ENCODE data around the gene TAS2R60. TPM values are rescaled to one million over a fixed set of nuclear protein-coding genes. Genes with fewer than 3 reads are reported as not detected.

The TAS2R60 gene
- polyA plus RNA-seq, 1 donor from 2014 or later = not detected

DNA sequence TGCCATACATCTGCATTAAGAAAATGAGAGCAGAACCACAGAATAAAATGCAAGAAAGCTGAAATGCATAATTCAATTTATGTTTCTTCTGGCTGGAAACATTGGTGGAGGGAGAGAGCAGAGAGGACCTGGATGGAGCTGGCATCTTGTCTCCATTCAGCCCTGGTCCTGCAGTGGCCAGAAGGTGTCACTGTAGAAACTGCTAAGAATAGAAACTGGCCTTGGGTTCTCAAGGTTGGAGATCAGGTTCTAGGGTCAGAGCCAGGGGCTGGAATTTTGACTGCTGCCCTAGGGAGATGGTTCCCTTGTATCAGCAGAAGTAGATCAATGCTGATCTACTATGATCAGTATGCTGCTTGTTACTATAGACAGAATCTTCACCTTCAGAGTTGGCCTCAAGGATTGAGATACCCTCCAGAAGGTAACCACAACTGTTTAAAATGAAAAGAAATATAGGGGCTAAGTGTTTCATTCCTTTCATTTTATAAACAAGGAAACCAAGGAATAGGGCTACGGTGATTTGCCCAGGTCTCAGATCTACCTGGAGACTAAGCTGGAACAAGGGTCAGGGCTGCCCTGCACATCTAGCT lies 47.6 kb downstream of the TAS2R60 start:
- Histone ChIP-seq H2AFZ (ENCODE audit: low read depth, low read length) (no peak overlapping the region), H3K27ac (ENCODE audit: low read length) (no peak overlapping the region), H3K9me3 (ENCODE audit: low read length) (no peaks in the 10 kb centered on the region), H3K27me3 (ENCODE audit: insufficient read depth, low read depth, low read length) (no peaks in the 10 kb centered on the region), H3K9ac (ENCODE audit: low read length) (no peak overlapping the region), H3K4me3 (ENCODE audit: low read length) (no peak overlapping the region), H3K9me2 (ENCODE audit: insufficient read depth, low read length) (no peaks in the 10 kb centered on the region), H3F3A (ENCODE audit: insufficient read depth, low read length, poor library complexity, severe bottlenecking) (no peaks in the 10 kb centered on the region), H3K36me3 (ENCODE audit: insufficient read depth, low read length) (no peaks in the 10 kb centered on the region), H3K79me2 (replicated peaks; ENCODE audit: insufficient read depth, low read length) (no peaks in the 10 kb centered on the region), H3K4me2 (ENCODE audit: low read length) (no peak overlapping the region), H4K20me1 (ENCODE audit: insufficient read depth) (no peaks in the 10 kb centered on the region)
- TF ChIP-seq EZH2 (IDR thresholded peaks at IDR 0.05; ENCODE audit: borderline replicate concordance, insufficient read depth, low read length, poor library complexity, severe bottlenecking) (no peak), POLR2AphosphoS5 (IDR thresholded peaks at IDR 0.05) (no peak)

- Histone ChIP-seq H3K4me2 (ENCODE audit: low read length) (no peak overlapping the region), H3K9ac (ENCODE audit: low read length) (no peak overlapping the region), H3K27ac (ENCODE audit: low read length) (no peak overlapping the region), H3F3A (ENCODE audit: insufficient read depth, low read length, poor library complexity, severe bottlenecking) (no peaks in the 10 kb centered on the region), H3K27me3 (ENCODE audit: insufficient read depth, low read depth, low read length) (no peaks in the 10 kb centered on the region), H3K79me2 (replicated peaks; ENCODE audit: insufficient read depth, low read length) (no peaks in the 10 kb centered on the region), H3K36me3 (ENCODE audit: insufficient read depth, low read length) (no peaks in the 10 kb centered on the region), H3K4me3 (ENCODE audit: low read length) (no peak overlapping the region), H3K9me2 (ENCODE audit: insufficient read depth, low read length) (no peaks in the 10 kb centered on the region), H3K9me3 (ENCODE audit: low read length) (no peaks in the 10 kb centered on the region), H2AFZ (ENCODE audit: low read depth, low read length) (no peak overlapping the region), H4K20me1 (ENCODE audit: insufficient read depth) (no peaks in the 10 kb centered on the region)
- no peak for TF ChIP-seq SMC3 (conservative IDR thresholded peaks at IDR 0.05; ENCODE audit: poor library complexity)
- no peak for TF ChIP-seq EP300 (conservative IDR thresholded peaks at IDR 0.05; ENCODE audit: poor library complexity, severe bottlenecking)
- no peak for TF ChIP-seq CTCF (IDR thresholded peaks at IDR 0.05; ENCODE audit: poor library complexity, severe bottlenecking)
- TF ChIP-seq MXI1 (conservative IDR thresholded peaks at IDR 0.05; ENCODE audit: poor library complexity, severe bottlenecking) = no peak
- TF ChIP-seq, protein P1, sequence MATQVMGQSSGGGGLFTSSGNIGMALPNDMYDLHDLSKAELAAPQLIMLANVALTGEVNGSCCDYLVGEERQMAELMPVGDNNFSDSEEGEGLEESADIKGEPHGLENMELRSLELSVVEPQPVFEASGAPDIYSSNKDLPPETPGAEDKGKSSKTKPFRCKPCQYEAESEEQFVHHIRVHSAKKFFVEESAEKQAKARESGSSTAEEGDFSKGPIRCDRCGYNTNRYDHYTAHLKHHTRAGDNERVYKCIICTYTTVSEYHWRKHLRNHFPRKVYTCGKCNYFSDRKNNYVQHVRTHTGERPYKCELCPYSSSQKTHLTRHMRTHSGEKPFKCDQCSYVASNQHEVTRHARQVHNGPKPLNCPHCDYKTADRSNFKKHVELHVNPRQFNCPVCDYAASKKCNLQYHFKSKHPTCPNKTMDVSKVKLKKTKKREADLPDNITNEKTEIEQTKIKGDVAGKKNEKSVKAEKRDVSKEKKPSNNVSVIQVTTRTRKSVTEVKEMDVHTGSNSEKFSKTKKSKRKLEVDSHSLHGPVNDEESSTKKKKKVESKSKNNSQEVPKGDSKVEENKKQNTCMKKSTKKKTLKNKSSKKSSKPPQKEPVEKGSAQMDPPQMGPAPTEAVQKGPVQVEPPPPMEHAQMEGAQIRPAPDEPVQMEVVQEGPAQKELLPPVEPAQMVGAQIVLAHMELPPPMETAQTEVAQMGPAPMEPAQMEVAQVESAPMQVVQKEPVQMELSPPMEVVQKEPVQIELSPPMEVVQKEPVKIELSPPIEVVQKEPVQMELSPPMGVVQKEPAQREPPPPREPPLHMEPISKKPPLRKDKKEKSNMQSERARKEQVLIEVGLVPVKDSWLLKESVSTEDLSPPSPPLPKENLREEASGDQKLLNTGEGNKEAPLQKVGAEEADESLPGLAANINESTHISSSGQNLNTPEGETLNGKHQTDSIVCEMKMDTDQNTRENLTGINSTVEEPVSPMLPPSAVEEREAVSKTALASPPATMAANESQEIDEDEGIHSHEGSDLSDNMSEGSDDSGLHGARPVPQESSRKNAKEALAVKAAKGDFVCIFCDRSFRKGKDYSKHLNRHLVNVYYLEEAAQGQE (IDR thresholded peaks at IDR 0.05; ENCODE audit: borderline replicate concordance) = no peak
- TF ChIP-seq RAD21 (conservative IDR thresholded peaks at IDR 0.05) = no peak
- TF ChIP-seq EZH2 (IDR thresholded peaks at IDR 0.05; ENCODE audit: borderline replicate concordance, insufficient read depth, low read length, poor library complexity, severe bottlenecking) = no peak
- TF ChIP-seq POLR2AphosphoS5 (IDR thresholded peaks at IDR 0.05) = no peak
- no peak for TF ChIP-seq TAF1 (IDR thresholded peaks at IDR 0.05; ENCODE audit: low read depth)
These were observed 48.8 kb downstream of the TAS2R60 start for GRCh38 chr7:143492043-143492471.
